ENCODE measurements around the gene KIF1A.
"Not testable (repeated sequence)": the region's sequence is repeated elsewhere in the genome, so short reads cannot be mapped to it uniquely, and the experiment has no call there.

The KIF1A gene

GRCh38 chr2:240701091-240701735 is 118.8 kb downstream of the KIF1A start:
- no peak for DNase-seq (ENCODE audit: low spot score)

- DNase-seq (ENCODE audit: low spot score): not testable (repeated sequence)
These were observed 119.4 kb downstream of the KIF1A start for GRCh38 chr2:240700616-240701015.

GRCh38 chr2:240699835-240700234 is 120.2 kb downstream of the KIF1A start:
- DNase-seq (ENCODE audit: low spot score): not testable (repeated sequence)

- DNase-seq (ENCODE audit: low spot score): not testable (repeated sequence)
These were observed 121.0 kb downstream of the KIF1A start for GRCh38 chr2:240698852-240699561.

- not testable (repeated sequence) for DNase-seq (ENCODE audit: low spot score)
These were observed 123.5 kb downstream of the KIF1A start for GRCh38 chr2:240696469-240696868.

GRCh38 chr2:240695593-240695992 is 124.4 kb downstream of the KIF1A start:
- not testable (repeated sequence) for DNase-seq (ENCODE audit: low spot score)

GRCh38 chr2:240694304-240694703 is 125.7 kb downstream of the KIF1A start:
- DNase-seq (ENCODE audit: low spot score): not testable (repeated sequence)

- DNase-seq (ENCODE audit: low spot score): not testable (repeated sequence)
These were observed 127.1 kb downstream of the KIF1A start for GRCh38 chr2:240692583-240693561.

- not testable (repeated sequence) for DNase-seq (ENCODE audit: low spot score)
These were observed 128.2 kb downstream of the KIF1A start, which contains the start of gene AQP12A for GRCh38 chr2:240691631-240692420. TSS of gene AQP12A (plus strand) at chr2:240691866. CDS start at chr2:240691914, 48 bp downstream.

GRCh38 chr2:240691075-240691427 is 129.0 kb downstream of the KIF1A start:
- DNase-seq (ENCODE audit: low spot score): not testable (repeated sequence)

GRCh38 chr2:240690421-240691074 is 129.5 kb downstream of the KIF1A start:
- not testable (repeated sequence) for DNase-seq (ENCODE audit: low spot score)

- no peak for DNase-seq (ENCODE audit: low spot score)
These were observed 130.0 kb downstream of the KIF1A start for GRCh38 chr2:240689975-240690374.

- DNase-seq (ENCODE audit: low spot score): no peak
These were observed 131.5 kb downstream of the KIF1A start for GRCh38 chr2:240688553-240688919.

GRCh38 chr2:240687741-240688552 is 132.1 kb downstream of the KIF1A start:
- no peak for DNase-seq (ENCODE audit: low spot score)

- DNase-seq (ENCODE audit: low spot score): no peak
These were observed 132.8 kb downstream of the KIF1A start for GRCh38 chr2:240687045-240687740.

GRCh38 chr2:240686460-240686859 is 133.6 kb downstream of the KIF1A start:
- no peak for DNase-seq (ENCODE audit: low spot score)

GRCh38 chr2:240685771-240686371 is 134.1 kb downstream of the KIF1A start:
- no peak for DNase-seq (ENCODE audit: low spot score)

GRCh38 chr2:240683980-240684728 is 135.9 kb downstream of the KIF1A start:
- DNase-seq (ENCODE audit: low spot score): not testable (repeated sequence)

Measured in kidney capillary endothelial cell (primary cell).